HG02759 (cell line): ENCODE results near the gene PLXNA2.

Source experiments
- ATAC-seq: cut with Tn5 transposase; IDR thresholded peaks from one replicate; pipeline ENCODE4 v1.9.1; 2021; ENCODE audit warnings: mild to moderate bottlenecking, moderate library complexity; ENCODE audit not compliant: unreplicated experiment

The PLXNA2 gene

GRCh38 chr1:208052926-208053407, 191.2 kb downstream of the PLXNA2 start:
- ATAC-seq: no peak

GRCh38 chr1:208052135-208052534, 192.0 kb downstream of the PLXNA2 start:
- no peak for ATAC-seq

- no peak for ATAC-seq
Observed at GRCh38 chr1:208051651-208052050, 192.5 kb downstream of the PLXNA2 start.

DNA sequence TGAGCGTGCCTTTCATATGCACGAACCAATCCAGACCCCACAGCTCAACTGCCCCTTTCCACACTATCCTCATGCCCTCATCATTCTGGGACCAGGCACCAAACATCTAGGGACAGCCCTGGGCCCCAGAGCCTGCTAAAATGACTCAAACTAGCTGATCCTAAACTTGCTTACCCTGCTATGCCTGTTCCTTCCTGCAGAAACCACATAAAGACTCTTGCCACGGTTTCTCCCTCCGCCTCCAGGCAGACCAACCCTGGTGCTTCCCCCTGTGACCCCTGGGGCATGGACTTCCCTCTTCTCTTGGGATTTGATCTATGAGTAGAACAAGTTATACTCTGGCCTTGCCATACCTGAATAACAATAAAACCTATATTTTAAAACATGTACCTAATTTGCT, 195.3 kb downstream of the PLXNA2 start:
- no peak for ATAC-seq

DNA sequence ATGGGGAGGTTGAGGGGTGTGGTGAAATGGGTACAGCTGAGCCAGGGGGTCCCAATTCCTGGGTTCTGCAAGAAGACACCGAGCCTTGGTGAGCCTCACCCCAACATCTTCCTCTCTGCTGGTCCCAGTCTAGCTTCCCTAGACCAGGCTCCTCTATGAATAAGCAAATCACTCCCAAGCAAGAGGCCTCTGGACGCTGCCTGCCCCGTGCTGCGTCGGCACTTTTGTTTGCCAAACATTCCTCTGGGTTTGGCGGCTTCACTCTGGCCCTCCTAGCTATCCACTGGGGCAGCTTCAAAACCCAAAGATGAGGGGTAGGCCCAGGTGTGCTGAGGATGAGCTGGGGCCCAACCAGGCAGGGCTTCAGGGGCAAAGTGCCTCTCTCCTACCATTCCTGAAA, 196.2 kb downstream of the PLXNA2 start:
- ATAC-seq: no peak

GRCh38 chr1:208047476-208047934, 196.7 kb downstream of the PLXNA2 start:
- ATAC-seq: no peak

DNA sequence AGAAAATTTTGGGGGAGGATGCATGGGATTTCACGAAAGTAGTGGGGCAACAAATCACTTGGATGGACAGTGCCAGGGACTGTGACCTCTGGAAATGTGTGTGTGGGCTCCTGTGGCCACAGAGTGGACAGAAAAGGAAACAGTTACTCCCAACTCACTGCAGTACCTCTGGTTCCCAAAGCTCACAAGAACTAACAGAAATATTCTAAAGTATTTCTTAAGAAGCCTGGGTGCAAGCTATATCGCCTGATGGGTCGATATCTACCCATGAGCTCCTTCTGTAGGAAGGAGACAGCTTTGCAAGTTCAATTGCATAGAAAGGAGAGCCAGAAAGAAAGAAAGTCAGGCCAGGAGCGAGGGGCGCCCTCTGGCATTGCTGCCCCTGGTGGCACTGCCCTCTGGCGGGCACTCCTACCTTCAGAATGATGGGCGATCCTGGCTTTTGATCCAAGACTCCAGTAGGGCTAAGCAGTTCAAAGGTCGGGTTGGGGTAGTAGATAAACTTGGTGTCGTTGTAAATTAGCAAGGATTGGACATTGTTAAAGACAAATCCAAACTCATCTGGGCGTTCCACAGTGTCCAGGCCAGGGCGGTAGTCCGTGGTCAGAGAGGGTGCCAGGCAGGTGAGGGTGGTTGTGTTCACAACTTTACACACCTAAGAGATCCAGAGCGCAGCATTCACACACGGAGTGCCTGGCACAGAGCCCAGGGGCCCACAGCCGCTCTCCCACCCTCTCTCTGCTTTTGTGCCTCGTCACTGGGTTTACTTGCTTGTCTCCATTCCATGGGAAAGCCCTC, 198.5 kb downstream of the PLXNA2 start:
- ATAC-seq: no peak

- ATAC-seq: no peak
Observed at GRCh38 chr1:208044589-208045462, 199.4 kb downstream of the PLXNA2 start.

GRCh38 chr1:208043691-208044181, 200.4 kb downstream of the PLXNA2 start:
- ATAC-seq: no peak

- ATAC-seq: no peak
Observed at GRCh38 chr1:208042868-208043267, 201.3 kb downstream of the PLXNA2 start.

- no peak for ATAC-seq
Observed at GRCh38 chr1:208042041-208042615, 202.1 kb downstream of the PLXNA2 start.

DNA sequence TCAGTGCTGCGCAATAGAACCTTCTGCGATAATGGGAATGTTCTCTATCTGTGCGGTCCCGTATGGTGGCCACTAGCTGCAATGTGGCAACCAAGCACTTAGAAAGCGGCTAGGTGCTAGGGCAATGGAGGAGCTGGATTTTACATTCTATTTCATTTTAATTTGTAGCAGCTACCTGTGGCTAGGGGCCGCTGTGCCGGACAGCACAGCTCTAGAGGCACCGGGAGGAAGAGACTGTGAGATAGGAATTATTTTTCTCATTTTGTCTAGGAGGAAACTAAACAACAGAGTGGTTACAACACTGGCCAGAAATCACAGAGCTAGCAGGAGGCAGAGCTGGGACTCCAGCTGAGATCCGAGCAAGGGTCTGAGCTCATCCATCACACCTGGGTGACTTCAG, 202.7 kb downstream of the PLXNA2 start:
- ATAC-seq: no peak

DNA sequence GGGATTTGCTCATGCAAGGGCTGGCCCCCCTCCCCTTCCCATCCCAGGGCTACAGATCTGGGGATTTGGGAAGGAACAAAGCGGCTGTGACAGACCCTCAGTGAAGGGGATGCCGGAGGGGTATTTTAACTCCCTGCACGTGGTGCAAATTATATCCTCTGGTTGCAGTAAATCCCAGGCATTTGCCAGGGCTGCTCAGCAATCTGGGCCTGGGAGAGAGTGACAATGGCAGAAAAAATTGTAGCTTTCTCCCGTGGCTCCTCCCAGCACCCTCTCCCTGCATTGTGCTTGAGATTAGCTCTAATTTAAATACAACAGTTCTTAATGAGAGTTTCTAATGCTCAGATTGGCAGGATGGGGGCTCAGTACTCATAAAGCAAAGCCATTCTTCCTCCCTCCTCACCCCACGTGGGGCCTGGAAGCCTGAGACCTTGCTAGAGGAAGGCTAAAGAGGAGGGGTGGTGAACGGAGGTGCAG, 203.3 kb downstream of the PLXNA2 start:
- ATAC-seq: no peak

DNA sequence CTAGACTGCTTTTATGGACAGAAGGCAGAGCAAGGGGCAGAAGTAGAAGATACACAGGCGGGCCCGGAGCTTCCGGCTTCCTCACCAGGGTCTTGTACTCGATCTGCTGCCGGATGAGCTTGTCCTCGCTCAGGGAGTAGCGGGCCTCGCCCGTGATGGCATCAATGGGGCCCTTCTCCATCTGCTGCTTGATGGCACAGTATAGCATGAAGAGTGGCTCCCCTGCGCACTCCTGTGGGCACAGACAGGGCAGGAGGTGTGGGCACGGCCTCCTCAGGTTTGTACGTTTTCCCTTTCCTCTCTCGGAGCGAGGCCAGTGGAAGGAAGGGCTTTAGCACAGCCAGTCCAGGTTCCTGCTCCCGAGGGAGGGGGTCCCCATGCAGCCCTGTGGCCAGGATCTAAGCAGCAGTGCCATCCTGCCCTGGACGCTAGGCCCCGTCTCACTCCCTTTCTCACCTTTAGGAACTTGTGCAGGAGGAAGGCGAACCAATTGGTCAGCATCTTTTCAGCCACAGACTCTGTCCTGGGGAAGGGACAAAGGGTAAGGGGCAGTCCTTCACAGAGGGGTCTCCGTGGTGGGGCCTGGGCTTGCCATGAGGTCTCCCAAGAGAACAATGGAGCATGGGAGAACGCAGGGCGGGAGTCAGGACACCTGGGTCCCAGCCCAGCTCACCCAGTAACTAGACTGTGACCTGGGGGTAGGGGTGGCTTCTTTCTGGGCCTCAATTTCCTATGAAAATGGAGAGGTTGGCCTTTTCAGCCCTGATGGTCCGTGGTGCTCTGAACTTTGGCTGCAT, 204.4 kb downstream of the PLXNA2 start:
- ATAC-seq: no peak

GRCh38 chr1:208038303-208038702, 205.9 kb downstream of the PLXNA2 start:
- no peak for ATAC-seq

GRCh38 chr1:208036918-208037766, 207.0 kb downstream of the PLXNA2 start:
- ATAC-seq: no peak

DNA sequence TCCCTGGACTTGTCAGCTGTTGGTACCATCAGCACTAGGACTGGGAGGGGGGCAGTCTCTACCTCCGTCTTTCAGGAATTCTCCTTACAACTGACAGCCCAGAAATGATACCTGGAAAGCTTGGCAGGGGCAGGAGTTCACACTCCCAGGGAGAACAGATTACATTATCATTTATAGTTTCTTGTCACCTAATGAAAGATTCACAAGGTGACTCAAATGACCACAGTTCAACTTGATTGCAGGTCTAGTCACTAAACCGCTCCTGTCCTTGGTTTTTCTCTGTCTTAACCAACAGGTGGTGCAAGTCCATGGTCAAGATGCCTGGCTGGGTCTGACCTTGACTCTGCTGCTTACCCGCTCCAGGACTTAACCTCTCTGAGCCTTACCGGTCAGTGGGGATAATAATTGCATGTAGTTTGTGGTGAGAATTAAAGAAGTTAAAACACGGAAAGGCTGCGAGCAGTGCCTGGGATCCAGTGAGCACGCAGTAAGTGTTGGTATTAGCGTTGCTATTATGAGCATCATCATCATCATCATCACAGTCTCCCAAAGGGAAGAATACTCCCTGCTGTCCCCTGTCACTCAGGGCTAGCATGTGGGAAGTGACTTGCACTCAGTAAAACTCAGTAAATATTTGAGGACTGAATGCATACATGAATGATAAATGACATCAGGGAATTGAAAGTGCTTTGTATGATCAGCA, 207.9 kb downstream of the PLXNA2 start:
- no peak for ATAC-seq

DNA sequence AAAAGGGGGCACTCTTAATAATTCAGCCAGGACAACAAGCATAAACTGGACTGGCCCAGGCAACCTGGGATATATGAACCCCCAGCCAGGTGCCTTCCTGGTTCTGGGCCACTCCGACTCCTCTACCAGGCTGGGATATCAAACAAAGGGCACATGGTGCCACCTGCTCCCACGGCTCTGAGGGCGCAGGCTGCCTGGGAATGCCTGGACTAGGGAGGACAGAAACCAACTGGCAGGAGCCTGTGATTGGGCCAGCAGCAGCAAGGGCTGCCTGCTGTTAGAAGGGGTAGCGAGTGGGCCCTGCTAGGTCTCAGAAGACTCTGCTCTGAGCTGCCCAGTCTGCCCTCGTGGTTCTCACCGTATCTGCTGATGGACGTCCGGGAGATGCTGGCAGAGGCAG, 210.0 kb downstream of the PLXNA2 start:
- ATAC-seq: no peak

GRCh38 chr1:208033236-208033635, 210.9 kb downstream of the PLXNA2 start:
- no peak for ATAC-seq
